ENCODE results near the gene RBFOX2.
A peak's percentile ranks its signal among the peaks of the same experiment; 100 is the strongest.

The RBFOX2 gene

GRCh38 chr22:35959121-35959800 is 69.4 kb downstream of the RBFOX2 start:
- DNase-seq, result no peak

GRCh38 chr22:35958334-35958733 is 70.3 kb downstream of the RBFOX2 start:
- no peak for DNase-seq
- intact Hi-C loops (cut with DNase I), result no loop called here

More at GRCh38 chr22:35959121-35959800, 69.4 kb downstream of the RBFOX2 start:
- intact Hi-C loops (cut with DNase I), result no loop called here

DNA sequence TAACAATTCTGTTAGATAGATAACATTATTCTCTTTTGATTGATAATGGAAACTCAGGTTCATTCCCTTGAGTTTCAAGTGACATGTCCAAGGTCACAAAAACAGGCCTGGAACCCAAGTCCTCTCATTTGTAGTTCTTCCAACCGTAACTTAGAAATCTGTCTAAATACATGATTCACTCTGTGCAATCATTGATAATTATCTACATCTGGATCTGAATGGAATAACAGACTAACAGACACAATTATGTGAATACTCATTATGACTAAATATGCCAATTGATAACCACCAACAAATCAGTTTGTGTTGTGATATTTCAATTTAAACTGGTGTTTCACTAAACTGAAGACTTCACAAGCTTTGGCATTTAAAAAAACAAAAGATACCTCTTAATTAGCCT is 71.0 kb downstream of the RBFOX2 start:
- intact Hi-C loops (cut with DNase I), result no loop called here
- DNase-seq, result no peak

DNA sequence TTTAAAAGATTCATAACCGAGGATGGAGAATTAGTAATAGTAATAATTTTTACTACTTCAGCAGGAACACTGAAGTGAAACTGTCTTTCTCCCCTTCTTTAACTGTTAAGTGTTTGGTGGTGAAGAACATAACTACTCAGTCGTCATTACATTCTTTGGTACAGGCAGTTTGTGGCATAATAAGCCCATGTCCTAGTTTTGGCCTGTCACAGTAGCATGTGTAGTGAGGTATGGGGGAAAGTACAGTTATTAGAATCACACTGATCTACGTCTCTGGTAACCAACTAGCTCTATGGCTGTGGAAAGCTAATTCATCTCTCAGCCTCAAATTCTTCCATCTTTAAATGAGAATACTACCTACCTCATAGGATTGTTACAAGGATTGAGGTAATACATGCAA is 71.8 kb downstream of the RBFOX2 start:
- no peak for DNase-seq
- intact Hi-C loops (cut with DNase I), result no loop called here

DNA sequence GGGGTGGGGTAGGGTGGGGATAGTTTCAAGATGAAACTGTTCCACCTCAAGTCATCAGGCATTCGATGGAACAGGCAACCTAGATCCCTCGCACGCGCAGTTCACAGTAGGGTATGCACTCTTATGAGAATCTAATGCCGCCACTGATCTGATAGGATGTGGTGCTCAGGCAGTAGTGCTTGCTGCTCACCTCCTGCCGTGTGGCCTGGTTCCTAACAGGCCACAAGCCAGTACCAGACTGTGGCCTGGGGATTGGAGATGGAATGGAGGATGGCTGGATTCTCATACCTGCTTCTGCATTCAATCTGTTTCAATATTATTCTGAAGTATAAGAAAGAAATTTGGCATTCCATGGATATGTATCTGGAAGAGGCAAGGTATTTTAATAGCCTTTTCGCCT is 73.1 kb downstream of the RBFOX2 start:
- DNase-seq, result no peak
- intact Hi-C loops (cut with DNase I), result no loop called here

DNA sequence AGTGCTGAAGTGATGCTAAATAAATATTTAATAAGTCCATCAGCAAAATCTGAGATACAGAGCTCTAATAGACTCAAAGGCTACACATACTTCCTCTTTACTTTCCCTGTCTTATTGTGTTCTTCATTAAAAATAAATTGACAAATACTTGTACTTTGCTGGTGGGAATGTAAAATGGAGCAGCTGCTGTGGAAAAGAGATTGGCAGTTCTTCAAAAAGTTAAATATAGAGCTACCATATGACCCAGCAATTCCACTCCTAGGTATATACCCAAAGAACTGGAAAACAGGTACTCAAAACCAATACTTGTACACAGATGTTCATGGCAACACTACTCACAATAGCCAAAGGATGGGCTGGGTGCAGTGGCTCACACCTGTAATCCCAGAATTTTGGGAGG is 76.0 kb downstream of the RBFOX2 start:
- intact Hi-C loops (cut with DNase I), result no loop called here
- no peak for DNase-seq

GRCh38 chr22:35950262-35950661 is 78.4 kb downstream of the RBFOX2 start:
- DNase-seq, result no peak
- intact Hi-C loops (cut with DNase I), result no loop called here

- intact Hi-C loops (cut with DNase I), result no loop called here
- no peak for DNase-seq
These were observed 79.4 kb downstream of the RBFOX2 start for GRCh38 chr22:35949243-35949642.

GRCh38 chr22:35947794-35948425 is 80.7 kb downstream of the RBFOX2 start:
- intact Hi-C loops (cut with DNase I), result no loop called here
- DNase-seq, result no peak

DNA sequence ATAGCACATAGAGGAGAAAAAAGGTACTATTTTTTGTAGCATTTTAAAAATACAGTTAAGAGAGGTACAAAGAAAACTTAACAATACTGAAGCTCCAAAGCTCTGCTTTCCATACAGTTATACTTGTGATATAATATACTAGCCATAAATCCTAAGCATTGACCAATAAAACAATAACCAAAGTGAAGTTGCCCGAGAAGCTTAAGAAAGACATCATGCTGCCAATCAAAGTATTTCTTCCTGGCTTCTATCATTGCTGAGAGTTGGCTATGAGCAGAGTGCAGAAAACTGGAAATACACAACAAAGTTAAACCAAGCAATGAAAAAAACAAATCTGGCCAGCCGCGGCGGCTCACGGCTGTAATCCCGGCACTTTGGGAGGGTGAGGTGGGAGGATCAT is 84.2 kb downstream of the RBFOX2 start:
- intact Hi-C loops (cut with DNase I), result no loop called here
- DNase-seq, result no peak

DNA sequence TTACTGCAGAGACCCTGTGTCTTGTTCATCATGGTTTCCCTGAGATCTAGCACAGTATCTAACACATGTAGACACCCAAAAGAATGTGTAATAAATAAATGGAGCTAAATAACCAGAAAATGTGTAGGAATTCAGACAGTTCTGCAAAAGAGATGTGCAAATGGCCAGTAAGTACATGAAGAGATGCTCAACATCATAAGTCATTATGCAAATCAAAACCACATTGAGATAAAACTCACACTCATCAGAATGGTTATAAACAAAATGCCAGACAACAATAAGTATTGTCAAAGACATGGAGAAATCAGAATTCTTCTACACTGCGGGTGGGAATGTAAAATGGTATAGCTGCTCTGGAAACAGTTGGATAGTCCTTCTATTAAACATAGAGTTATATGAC is 88.5 kb downstream of the RBFOX2 start:
- DNase-seq, result no peak
- intact Hi-C loops (cut with DNase I), result no loop called here

DNA sequence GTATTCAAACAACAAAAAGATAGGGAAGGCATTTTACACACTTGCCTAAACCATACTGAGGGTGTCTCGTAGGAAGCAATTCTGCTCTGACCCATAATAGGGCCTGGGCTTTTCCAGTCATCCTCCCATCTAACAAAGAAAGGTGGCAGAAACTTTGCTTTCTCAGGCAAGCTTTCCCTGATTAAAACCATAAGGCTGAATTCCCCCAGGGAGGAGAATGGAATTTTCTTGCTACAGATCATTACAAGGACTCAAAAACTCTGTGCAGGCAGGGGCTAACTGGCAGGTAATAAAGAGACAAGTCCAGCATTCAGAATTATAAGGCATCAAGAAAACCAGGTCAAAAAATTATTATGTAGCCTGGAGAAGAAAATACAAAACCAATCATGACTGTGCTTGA is 90.4 kb downstream of the RBFOX2 start:
- no peak for DNase-seq
- intact Hi-C loops (cut with DNase I), result no loop called here

DNA sequence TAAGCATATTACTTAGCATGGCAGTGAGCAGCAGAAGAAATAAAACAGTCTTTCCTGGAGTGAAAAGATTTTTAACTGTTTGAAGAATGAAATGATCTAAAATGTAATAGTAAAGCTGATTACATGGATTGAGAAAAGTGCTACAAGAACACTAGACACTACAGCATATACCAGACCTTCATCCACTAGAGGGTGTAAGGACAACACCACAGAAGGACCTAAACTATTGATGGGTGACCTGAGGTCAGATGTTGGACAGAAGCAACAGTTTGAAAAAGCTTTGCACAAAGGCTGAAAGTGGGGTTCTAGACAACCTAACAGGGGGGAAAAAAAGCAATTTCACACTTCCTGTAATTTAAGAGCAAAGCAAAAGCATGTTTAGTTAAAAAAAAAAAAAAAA is 97.7 kb downstream of the RBFOX2 start:
- intact Hi-C loops (cut with DNase I), result loop anchor here (5.0 kb wide), 2 partner anchors 136 to 191 kb away; no protein-coding TSS in a partner anchor
- peak in 7 of 42 donors; percentile 15 to 71 (median 40) for DNase-seq

DNA sequence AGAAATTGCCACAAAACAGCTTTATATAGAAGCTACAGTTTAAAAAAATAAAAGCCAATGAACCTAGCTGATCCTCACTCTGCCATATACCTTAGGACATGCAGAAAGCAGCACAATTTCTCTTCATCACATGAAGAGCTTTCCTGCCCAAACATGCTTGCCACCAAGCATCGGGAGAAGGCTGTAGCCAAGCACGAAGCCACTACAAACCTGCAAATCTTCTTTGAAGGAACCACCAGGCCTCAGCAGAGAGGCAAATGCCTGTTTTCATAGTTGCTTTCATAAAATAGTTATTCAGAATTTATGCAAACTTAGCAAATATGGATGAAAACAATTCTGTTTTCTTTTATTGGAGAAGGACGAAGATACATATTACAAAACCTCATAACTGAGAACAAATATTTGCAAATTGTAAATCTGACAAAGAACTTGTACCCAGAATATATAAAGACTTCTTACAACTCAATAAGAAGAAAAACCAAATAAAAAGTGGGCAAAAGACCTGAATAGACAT is 100.3 kb downstream of the RBFOX2 start:
- no peak for DNase-seq
- intact Hi-C loops (cut with DNase I), result loop anchor here (10.0 kb wide), 1 partner anchor 294 kb away; no protein-coding TSS in a partner anchor

DNA sequence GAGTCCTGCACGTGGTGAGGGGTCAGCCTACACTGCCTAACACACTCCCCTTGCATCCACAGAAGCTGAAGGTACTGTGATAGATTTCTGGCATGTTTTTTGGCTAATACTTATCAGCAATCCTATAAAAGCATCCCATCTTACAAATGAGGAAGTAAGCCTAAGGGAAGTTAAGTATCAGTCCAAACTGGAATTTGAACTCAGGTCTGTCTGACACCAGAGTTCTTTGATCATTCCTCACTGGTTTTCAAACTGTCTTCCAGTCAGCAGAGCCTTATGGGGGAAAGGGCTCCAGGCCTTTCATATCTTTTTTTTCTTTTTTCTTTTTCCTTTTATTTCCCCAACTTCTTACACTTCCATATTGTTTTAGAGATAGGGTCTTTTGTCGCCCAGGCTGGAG is 105.6 kb downstream of the RBFOX2 start:
- intact Hi-C loops (cut with DNase I), result loop anchor here (10.0 kb wide), 1 partner anchor 288 kb away; no protein-coding TSS in a partner anchor
- no peak for DNase-seq

- peak in 26 of 42 donors; percentile 24 to 81 (median 52) for DNase-seq
- intact Hi-C loops (cut with DNase I), result loop anchor here (10.0 kb wide), 1 partner anchor 287 kb away; no protein-coding TSS in a partner anchor
These were observed 106.8 kb downstream of the RBFOX2 start for GRCh38 chr22:35921777-35922176.

GRCh38 chr22:35921044-35921443 is 107.6 kb downstream of the RBFOX2 start:
- intact Hi-C loops (cut with DNase I), result loop anchor here (10.0 kb wide), 1 partner anchor 286 kb away; no protein-coding TSS in a partner anchor

GRCh38 chr22:35919002-35919542 is 109.6 kb downstream of the RBFOX2 start:
- DNase-seq, result no peak
- intact Hi-C loops (cut with DNase I), result no loop called here

More at GRCh38 chr22:35921044-35921443, 107.6 kb downstream of the RBFOX2 start:
- no peak for DNase-seq

GRCh38 chr22:35918456-35918855 is 110.2 kb downstream of the RBFOX2 start:
- intact Hi-C loops (cut with DNase I), result no loop called here
- DNase-seq, result peak in 7 of 42 donors; percentile 13 to 58 (median 25)

GRCh38 chr22:35917651-35918050 is 111.0 kb downstream of the RBFOX2 start:
- intact Hi-C loops (cut with DNase I), result no loop called here
- DNase-seq, result no peak

Measured in head of caudate nucleus (tissue), 42 donors.